SW480 (cell line): ENCODE measurements around the gene STK4.

Experiments used
- DNase-seq: peaks from one replicate; pipeline ENCODE4 v3.0.0-alpha.2; 2016; ENCODE audit warnings: low spot score

STK4 gene

DNA sequence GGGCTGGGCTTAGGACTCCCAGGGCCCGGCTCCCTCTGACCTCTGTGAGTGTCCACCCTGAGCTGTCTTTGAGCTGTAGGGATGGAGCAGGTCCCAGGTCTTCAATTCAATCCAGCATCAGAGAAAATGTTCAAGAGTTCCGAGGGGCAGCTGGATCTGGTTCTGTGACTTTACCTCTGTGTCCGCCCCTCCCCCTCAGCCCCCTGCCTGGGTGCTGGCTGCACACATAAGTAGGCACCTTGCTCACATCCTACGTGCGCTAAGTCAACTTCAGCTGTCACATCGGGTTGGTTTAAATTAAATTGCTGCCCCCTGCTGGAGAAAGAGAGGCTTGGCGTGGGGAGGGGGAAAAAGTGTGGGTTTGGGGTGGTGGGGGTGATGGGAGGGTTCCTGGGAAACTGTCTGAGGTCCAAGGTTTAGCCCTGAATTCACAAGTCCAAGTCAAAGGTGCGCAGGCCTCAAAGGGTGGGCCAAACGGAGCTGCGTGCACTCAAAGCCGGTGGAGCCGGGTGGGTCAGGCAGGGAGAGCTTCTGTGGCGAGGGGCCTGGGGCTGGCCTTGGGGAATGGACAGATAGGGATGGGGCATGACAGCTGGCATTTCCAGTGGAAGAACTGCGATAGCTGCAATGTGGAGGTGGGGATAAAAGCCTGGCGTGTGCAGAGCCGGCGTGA lies 145.6 kb downstream of the STK4 start:
- no peak for DNase-seq

DNA sequence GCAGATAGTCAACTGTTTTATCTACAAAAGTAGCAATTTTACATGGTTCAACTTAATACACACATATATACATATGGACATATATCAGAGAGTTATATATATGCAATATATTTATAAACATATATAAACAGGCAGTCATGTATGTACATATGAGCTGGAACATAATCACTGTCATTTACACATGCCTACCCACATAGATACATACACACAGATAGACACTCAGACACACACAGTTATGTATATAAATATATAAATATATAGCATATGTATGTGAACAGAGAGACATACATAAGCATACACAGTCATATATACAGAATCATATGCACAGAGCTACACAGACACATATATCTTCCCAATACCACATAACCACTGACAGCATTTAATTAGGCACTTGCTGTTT lies 146.4 kb downstream of the STK4 start:
- no peak for DNase-seq

DNA sequence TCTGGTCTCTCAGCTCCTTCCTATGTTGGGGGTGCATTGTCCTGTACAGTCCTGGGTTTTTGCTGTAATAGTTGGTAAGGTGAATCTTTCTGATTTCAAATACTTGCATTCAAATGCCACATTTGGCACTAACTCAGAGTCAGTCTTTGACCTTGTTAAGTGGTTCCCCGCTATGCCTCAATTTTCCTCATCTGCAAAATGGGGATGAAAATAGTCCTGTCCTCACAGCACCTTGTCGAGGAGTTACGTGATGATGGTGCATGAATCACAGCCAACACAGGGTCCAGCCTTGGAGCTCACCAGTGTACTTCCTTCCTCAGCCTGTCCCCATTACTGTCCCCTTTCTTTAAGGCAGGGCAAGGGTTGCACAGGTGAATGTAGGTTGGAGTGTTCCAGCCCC lies 147.6 kb downstream of the STK4 start:
- no peak for DNase-seq

DNA sequence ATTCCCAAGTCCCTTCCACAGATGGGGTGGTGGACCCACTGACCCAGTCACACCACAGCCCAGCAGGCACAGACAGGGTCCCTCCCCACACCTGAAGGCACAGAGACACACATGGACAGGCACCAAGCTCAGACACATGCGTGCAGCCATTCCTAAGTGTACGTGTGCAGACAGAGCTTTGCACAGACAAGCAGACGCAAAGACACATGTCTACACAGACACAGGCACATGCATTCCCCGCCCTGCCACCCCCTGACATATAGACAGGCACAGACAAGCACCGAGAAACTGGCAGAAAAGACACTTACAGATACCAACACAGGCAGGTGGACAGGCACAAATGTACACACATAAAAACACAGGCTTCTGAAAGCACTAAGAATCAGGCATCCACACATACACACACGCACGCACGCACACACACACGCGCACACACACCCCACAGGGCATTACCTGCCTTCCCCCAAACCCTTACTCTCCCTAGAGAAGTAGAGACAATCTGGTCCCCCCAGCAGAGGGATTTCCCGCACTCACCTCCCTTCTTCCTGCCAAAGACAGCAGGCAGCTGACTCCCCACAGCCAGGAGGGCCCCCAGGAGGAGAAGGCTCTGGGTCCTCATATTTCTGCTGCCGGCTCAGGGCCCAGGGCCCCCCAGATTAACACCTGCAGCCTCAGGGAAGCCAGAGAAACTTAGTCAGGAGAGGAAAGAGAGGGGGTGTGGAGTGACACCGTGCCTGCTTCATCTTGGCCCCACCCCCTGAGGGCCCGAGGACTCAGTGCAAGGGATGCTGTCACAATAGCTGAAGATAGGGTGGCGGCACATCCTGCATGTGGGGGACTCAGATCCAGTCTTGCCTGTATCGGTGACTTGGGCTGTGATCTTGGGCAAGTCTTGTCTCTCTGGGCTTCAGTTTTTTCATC lies 148.4 kb downstream of the STK4 start, which contains the start of gene WFDC5:
Gene WFDC5 (minus strand): TSS at position 710 of the 921 bp plus-strand sequence. CDS start 91 bp downstream, at position 619.
- no peak for DNase-seq

DNA sequence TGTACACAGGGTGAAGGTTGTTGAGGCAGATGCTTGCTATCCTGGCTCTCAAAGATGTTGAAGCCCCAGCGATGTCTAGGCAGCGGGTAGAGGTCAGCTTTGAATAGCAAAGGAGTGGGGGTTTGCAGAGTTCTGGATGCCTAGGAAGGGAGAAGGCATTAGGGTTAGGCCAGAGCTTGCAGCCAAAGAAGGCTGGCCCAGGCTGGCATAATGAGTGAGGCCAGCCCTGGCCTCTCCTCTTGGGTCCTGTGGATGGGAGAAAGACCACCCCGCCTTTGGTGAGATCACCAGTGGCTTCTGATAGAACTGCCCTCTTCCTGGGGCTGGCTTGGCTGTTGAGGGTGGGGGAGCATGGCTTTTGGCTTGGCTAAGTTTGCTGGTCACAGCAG lies 149.1 kb downstream of the STK4 start:
- DNase-seq = no peak

DNA sequence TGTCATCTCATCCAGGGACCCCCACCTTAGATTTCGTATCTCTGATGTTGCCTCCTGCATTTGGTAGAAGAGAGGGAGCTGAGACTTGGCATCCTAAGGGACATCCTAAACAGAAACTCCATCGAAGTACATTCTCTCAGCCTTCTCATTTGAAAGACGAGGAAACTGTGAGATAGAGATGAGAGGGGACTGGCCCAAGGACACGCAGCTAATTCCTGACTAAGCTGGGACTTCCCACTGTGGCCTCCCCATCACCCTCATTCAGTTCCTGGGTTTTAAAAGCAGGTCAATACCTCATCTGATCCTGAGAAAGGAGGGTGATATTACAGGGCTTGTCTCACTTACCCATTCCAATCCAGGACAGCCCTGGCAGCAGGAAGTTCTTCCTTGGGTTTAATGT lies 149.5 kb downstream of the STK4 start:
- DNase-seq = no peak

DNA sequence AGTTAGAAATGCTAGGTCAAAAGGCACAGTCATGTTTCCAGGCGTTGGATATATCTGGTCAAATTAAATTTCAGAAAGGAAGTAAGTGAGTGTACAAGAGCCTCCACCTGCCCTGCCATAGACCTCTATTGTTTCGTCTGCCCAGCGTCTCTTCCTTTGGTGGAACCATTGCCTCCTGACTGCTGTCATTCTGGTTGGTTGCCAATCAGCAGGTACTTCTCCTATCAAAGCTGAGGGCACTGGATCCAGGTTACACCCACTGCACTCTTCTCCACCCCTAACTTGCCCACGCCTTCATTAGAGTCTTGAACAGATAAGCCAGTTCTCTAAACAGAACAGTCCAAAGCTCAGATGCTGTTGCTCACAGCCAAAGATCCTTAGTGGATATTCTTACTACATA lies 151.3 kb downstream of the STK4 start:
- DNase-seq = peak; percentile 55

DNA sequence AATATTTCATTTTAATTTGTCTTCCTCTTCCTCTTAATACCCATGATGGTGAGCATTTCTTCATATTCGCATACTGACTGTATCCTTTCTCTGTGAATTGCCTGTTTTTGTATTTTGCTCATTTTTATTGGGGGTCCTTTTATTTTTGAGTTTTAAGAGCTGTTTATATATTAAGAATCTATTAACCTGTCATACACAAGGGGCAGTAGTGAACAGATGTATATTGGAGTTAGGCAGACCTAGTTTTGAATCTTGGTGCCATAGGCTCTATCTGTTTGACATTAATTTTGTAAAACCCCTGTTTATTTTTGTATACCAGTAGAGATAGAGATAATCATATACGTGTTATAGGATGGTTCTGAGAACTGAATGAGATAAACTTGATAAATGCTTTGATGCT lies 151.7 kb downstream of the STK4 start:
- peak; percentile 31 for DNase-seq

DNA sequence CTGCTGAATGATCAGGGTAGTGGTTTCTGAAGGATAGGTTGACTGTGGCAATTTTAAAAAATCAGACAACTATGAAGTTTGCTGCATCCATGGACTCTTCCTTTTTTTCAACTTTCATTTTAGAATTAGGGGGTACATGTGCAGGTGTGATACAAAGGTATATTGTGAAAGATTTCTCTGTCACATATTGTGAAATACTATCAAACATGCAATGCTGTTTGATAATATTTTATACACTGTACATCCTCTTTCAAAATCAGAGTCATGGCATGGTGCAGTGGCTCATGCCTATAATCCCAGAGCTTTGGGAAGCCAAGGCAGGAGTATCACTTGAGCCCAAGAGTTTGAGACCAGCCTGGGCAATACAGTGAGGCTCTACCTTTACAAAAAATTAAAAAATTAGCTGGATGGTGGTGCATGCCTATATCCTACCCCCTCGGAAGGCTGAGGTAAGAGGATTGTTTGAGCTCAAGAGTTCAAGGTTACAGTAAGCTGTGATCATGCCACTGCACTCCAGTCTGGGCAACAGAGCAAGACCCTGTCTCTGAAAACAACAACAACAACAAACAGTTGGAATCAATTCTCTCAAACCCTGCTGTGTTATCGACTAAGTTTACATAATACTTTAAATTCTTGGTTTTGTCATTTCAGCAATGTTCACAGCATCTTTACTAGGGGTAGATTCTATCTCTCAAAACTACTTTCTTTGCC lies 153.4 kb downstream of the STK4 start:
- no peak for DNase-seq

DNA sequence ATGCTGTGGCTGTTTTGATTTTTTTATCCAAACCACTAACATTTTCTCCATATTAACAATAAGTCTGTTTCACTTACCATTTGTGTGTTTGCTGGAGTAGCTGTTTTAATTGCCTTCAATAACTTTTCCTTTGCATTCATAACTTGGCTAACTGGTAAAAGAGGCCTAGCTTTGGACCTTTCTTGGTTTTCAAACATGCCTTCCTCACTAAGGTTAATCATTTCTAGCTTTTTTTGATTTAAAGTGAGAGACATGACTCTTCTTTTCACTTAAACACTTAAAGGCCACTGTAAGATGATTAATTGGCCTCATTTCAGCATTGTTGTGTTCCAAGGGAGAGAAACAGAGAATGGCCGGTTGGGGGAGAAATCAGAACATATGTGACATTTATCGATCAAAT lies 155.1 kb downstream of the STK4 start:
- no peak for DNase-seq

DNA sequence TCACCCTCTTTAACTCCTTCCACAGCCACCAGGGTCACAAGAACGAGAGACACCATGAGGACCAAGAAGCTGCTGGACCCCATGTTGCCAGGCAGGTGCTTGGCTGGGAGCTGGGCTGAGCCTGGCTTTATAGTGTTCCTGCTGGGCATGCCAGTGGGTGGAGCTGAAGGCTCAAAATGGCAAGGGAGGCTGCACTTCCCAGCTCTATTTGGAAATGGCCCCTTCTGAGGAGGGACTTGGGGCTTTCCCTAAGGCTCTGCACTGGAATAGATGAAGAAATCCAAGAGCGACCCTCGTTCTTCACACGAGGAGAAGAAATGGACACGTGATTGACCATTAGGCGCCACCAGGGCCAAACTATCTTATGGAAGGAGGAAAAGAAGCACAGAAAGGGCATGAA lies 158.1 kb downstream of the STK4 start, which contains the start of gene WFDC12:
Gene WFDC12 (minus strand): TSS at position 101 of the 400 bp plus-strand sequence. CDS start 18 bp downstream, at position 83.
- no peak for DNase-seq

DNA sequence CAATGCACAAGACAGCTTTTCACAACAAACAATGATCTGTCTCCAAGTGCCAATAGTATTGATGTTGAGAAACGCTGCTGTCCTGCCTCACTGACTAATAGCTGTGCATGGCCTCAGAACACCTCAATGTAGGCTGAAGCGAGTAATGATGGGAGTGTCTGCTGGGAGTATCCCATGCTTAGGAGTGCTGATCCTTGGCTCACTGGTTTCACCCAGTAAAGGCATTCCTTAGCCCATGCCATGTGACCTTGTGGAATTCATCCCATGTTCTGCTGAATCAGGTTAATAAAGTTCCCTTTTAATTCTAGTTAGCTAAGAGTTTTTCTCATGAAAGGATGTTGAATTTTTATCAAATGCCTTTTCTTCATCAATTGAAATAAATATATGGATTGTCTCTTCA lies 161.8 kb downstream of the STK4 start:
- peak; percentile 46 for DNase-seq
